Right forelimb (tissue), 1 donor: ENCODE data around the gene CHRNB1.
"Not testable (repeated sequence)": the region's sequence is repeated elsewhere in the genome, so short reads cannot be mapped to it uniquely, and the experiment has no call there.

Experiments used
- DNase-seq: peaks from one replicate; pipeline ENCODE4 v3.0.0-alpha.2; 2018

Gene CHRNB1

GRCh38 chr17:7468804-7469389 is 24.0 kb downstream of the CHRNB1 start:
- no peak for DNase-seq

DNA sequence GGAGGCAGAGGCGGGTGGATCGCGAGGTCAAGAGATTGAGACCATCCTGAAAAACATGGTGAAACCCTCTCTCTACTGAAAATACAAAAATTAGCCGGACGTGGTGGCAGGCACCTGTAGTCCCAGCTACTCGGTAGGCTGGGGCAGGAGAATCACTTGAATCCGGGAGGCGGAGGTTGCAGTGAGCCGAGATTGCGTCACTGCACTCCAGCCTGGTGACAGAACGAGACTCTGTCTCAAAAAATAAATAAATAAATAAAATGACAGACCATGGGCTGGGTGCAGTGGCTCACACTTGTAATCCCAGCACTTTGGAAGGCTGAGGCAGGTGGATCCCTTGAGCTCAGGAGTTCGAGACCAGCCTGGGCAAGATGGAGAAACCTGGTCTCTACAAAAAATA is 25.0 kb downstream of the CHRNB1 start:
- not testable (repeated sequence) for DNase-seq

- DNase-seq = not testable (repeated sequence)
These were observed 25.7 kb downstream of the CHRNB1 start for GRCh38 chr17:7470457-7470973.

DNA sequence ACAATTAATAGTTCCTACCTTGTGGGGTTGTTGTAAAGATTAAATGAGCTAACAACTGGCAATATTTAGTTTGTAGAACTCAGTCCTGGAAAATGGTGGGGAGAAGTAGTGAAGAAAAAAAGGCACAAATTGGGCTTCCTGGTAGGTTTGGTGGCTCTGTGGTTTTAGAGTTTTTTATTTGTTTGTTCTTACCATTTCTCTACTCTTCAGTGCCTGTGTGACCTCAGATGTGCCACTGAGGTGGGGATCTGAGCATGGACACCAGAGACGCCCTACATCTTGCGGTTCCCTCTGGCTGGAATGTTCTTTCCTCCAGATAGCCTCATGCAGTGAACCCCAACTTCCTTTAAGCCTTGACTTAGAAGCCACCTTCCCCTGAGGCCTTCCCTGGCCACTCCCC is 26.9 kb downstream of the CHRNB1 start:
- no peak for DNase-seq

DNA sequence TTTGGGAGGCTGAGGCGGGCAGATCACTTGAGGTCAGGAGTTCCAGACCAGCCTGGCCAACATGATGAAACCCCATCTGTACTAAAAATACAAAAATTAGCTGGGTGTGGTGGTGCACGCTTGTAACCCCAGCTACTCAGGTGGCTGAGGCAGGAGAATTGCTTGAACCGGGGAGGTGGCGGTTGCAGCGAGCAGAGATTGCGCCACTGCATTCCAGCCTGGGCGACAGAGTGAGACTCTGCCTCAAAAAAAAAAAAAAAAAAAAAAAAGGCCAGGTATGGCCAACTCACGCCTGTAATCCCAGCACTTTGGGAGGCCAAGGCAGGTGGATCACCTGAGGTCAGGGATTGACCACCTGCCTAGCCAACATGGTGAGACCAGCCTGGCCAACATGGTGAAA is 29.9 kb downstream of the CHRNB1 start:
- DNase-seq = not testable (repeated sequence)

DNA sequence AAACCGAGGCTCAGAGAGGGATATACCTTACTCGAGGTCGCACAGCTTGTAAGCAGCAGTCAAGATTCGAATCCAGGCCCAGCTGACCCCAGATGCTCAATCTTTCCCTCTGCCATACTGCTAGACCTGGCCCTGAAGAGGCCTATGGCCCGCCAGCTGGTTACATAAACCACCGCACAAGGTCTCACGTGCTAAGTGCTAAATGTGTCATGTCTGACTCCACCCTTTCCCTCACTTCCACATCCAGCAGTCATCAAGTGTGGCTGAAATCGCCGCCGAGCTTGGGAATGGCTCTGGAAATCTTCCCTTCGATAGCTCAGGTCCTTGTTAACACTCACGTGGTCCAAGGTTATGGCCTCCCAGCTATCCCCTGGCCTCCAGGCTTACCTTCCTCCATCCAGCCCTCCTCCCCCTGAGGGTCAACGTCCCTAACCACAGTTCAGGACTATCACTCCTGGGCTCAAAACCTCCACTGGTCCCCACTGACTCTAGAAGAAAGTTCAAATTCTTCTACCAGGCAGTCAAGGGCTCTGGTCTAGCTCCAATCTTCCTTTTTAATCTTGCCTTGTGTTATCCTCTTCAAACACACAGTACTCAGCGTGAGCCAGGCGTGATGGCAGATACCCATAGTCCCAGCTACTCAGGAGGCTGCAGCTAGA is 31.0 kb downstream of the CHRNB1 start:
- no peak for DNase-seq

GRCh38 chr17:7476494-7476893 is 31.6 kb downstream of the CHRNB1 start:
- DNase-seq = no peak

GRCh38 chr17:7476951-7477350 is 32.1 kb downstream of the CHRNB1 start:
- no peak for DNase-seq

- DNase-seq = peak; percentile 64
These were observed 32.8 kb downstream of the CHRNB1 start for GRCh38 chr17:7477392-7478275.

DNA sequence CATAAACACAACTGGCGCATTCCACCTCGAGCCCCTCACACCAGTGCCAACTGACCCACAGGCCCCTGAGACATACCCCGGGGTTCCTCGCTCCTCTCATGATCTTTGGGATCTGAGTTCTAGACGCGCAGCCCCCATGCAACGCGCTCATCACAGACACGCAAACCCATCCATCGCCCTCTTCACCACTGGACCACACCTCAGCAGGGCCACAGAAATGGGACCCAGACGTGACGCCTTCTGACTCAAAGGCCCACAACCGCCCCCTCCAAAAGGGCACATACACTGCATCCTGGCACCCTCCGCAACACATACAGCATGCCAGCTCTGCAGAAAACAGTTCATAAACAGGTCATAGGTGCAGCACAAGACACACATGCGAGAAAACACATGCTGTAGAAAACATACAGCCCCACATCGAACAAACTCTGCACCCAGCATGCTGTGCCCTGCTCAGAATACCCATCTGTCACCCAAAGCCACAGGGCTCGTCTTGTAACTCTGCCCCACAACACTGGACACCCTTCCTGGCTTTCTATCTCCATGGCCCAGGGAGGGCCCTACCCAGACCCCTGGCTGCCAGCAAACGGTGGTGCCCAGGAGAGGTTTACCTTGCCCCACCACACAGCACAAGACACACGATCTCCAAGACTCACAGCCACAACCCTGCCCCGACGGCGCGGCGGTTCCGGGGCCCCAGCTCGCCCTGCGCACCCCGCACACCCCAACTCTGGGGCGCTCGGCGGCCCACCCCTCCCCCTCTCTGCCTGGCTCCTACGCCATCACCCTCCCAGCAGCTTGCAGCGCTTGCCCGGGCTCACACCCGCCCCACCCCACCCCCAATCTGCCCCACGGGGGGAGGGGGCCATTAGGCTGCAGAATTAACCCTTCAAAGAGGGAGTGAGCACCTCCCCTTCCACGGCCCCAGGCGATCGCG is 33.7 kb downstream of the CHRNB1 start:
- peak; percentile 76 for DNase-seq

GRCh38 chr17:7479213-7480088 is 34.6 kb downstream of the CHRNB1 start, which contains the start of gene ZBTB4:
TSS of gene ZBTB4 (minus strand) at chr17:7479631. CDS start at chr17:7466801, 12,830 bp downstream.
- peak; percentile 82 for DNase-seq

DNA sequence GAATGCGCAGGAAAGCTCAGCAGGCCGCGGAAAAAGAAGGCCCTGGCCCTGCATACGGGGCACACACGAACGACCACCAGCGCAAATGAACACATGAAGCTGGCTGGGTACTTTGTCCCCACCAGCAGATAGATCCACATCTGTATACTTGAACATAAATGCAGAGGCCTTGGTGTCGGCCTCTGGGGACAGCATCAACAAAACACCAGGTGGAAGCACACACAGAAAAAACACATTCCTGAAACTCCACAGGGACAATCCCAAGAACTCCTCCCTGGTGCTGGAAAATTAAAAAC is 35.2 kb downstream of the CHRNB1 start:
- peak; percentile 57 for DNase-seq

DNA sequence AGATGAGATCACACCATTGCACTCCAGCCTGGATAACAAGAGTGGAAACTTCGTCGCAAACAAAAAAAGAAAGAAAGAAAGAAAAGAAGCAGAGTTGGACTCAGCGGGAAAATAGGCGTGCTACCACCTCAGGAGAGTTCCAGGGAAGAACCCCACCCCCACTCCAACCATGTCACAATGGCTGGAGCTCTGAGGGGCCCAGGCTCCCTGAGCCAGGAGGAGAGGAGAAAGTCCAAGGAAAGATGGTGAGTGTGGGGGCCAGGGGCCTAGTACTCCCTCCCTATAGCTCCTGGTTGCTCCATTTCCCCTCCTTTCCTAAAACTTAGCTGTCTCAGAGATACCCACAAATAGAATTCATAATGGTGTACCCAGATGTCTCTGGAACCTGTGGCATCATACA is 36.4 kb downstream of the CHRNB1 start, which contains the start of gene SLC35G6:
TSS of gene SLC35G6 (plus strand) at position 172 of the 400 bp plus-strand sequence. CDS start at position 243, 71 bp downstream.
- DNase-seq = not testable (repeated sequence)

DNA sequence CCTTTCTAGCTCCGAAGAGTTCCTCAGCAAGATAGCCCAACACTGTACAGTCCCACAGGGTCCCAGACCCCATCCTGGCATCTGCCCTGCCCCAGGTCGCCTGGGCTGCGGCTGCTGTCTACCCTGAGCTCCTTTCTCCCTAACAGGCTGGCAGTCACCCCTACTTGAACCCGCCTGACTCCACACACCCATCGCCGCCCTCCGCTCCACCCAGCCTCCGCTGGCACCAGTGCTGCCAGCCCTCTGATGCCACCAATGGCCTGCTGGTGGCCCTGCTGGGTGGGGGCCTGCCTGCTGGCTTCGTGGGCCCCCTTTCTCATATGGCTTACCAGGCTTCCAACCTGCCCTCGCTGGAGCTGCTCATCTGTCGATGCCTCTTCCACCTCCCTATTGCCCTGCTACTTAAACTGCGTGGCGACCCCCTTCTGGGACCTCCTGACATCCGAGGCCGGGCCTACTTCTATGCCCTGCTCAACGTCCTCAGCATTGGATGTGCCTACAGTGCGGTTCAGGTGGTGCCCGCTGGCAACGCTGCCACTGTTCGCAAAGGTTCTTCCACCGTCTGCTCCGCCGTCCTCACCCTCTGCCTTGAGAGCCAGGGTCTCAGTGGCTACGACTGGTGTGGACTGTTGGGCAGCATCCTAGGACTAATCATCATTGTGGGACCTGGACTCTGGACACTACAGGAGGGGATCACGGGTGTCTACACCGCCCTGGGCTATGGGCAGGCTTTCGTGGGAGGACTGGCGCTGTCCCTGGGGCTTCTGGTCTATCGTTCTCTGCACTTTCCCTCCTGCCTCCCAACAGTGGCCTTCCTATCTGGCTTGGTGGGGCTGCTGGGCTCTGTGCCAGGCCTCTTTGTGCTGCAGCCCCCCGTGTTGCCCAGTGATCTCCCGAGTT is 37.2 kb downstream of the CHRNB1 start:
- DNase-seq = not testable (repeated sequence)

GRCh38 chr17:7482742-7483088 is 37.9 kb downstream of the CHRNB1 start:
- DNase-seq = not testable (repeated sequence)

DNA sequence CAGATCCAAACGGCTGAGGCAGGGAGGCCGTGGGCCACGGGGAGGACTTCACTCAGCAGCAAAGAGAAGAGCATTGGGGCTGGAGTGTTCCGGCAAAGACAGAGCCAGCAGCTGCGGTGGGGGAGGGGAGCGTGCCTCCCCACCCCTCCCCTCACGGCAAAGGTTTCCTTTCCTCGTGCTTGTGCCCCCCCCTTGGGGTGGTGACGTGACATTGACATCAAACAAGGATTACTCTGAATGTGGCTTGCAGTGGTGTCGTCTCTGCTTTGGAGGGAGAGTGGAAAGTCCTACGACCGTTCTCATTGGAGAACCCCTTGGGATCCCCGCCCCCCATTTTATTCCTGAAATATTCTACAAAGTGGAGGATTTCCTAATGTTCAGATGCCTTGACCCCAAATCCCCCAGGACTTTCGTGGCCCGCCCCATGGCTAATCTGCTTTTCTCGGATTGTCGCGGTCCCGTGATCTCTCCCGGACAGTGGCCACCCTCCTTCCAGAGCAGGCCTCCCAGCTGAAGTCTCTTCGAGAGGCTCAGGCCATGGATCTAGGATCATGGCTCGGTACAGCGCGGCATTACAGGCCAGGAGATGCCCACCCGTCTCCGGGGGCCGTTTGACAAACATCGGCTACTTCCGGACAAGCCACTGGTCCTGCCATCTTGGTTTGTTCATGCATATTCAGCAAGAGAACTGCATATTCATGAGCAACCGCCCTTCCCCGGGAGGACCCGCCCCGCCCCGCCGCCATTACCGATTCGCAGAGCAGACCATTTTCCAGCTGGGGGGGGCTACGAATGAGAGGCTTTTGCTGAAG is 38.6 kb downstream of the CHRNB1 start:
- peak; percentile 98 for DNase-seq

- peak; percentile 98 for DNase-seq
These were observed 39.4 kb downstream of the CHRNB1 start, which contains the start of gene POLR2A for GRCh38 chr17:7484067-7484918. TSS of gene POLR2A (plus strand) at chr17:7484366.

GRCh38 chr17:7484919-7485377 is 40.1 kb downstream of the CHRNB1 start:
- DNase-seq = no peak
